ENCODE measurements around the gene FNDC1.

- TF ChIP-seq CTCF (IDR thresholded peaks at IDR 0.05) (no peak), POLR2A (IDR thresholded peaks at IDR 0.05) (no peak)
Observed at GRCh38 chr6:159249128-159249527, 79.9 kb downstream of the FNDC1 start.
